Vagina (tissue), 2 donors: Measurements from ENCODE around the gene SCUBE1.

Experiments used
- POLR2A ChIP-seq, 2 donors: fragments of 450-650 bp; IDR thresholded peaks; one replicate each; pipeline ENCODE4 v1.6.1; 2017; ENCODE audit warnings: antibody characterized with exemption in 2 of 2, mild to moderate bottlenecking in 2 of 2, moderate library complexity in 2 of 2
- POLR2AphosphoS5 ChIP-seq, 2 donors: sonication (generic); formaldehyde crosslinking; IDR thresholded peaks; one replicate each; pipeline ENCODE4 v1.9.0; 2017; ENCODE audit warnings: antibody characterized with exemption in 2 of 2, mild to moderate bottlenecking in 2 of 2, low read depth in 1 of 2; ENCODE audit not compliant: insufficient read depth in 1 of 2

DNA sequence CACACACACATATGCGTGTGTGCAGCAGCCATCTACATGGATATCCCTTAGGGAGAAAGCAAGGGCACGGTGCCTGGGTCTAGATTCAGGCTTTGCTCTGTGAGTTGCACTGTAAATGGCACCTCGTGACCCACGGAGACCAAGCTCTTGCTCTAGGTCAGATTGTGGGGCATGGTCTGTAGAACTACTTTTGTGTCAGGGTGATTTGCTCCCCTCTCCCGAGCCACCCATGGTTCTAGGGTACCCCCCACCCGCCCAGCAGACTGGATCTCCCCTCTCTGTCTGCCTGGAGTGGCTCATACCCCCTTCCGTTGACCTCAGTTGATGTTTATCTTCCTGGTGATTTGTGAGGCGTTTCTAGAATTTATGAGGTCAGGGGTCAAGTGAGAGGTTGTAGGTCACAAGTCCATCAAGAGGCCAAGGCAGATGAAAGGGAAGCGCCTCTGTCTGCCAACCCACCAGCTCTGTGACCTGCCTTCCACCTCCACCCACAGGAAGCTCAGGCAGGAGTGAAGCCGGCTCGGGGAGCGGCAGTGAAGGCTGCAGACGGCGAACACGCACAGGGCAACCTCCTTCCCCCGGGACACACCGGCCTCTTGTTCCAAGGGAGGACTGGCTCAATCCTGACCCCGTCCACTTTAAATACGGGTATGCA is 80.1 kb downstream of the SCUBE1 start:
- TF ChIP-seq POLR2AphosphoS5 (IDR thresholded peaks at IDR 0.05; ENCODE audit: insufficient read depth in 1 of 2, low read depth in 1 of 2) (no peak), POLR2A (IDR thresholded peaks at IDR 0.05) (no peak)
